ENCODE results near the gene CALML5.

Gene CALML5

DNA sequence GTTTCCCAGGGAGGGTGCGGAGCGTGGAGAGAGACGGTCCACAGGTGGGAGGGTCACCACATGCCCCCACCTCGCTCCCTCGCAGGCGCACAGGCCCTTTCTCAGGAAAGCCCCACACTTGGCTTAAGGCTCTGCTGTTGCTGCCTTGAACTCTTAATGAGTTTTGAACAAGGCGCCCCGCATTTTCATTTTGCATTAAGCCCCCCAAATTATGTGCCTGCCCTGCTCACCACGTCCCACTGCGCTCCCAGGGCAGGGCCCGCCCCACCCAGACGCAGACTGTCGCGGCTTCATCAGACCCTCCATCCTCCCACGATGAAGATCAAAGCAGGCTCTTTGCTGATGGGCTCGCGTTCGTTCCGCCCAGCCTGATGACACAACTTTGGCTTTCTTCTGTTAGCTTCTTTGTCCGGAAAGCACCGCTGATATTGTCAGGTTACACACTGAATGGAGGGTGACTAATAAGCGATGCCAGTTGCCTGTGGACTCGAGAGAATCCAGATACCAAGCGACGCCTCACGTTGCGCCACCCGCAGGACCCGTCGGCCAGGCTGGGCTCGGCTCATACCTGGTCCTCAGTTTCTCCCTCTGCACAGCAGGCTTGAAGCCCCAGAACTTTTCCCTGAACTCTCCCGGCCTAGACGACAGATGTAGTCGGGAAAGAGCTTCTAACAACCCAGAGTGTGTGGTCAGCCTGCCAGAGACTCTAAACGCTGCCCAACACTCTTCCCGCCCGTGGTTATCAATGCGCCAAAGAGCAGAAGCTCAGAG is 34.9 kb upstream of the CALML5 start:
- no peak for DNase-seq (ENCODE audit: extremely low read depth in 1 of 2, low read depth in 1 of 2)

DNA sequence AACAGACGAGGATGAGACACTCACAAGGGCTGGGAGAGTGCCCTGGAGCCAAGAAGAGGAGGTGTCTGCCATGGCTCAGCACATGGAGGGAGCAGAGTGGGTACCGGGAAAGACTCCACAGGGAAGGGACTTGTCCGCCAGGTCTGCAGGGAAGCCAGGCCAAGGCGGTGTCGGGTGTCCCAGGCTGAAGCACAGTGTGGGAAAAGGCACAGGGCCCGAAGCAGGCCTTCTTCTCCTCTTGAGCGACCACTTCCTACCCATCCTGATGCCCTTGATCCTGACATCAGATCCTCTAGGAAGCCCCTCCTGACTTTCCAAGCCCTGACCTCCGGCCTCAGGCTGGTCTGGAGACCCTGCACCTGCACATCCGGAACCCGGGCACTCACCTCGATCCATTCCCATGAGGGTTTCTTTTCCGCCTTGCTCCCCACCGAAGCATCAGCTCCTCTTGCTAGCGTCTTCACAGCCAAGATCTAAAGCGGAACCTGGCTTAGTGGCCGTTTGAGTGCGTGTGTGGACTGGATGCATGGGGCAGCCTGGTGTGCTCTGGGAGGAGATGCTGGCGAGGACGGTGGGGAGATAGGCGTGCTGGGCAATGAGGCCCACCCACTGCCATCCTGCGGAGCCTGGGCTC is 33.8 kb upstream of the CALML5 start:
- DNase-seq (ENCODE audit: extremely low read depth in 1 of 2, low read depth in 1 of 2), result no peak

DNA sequence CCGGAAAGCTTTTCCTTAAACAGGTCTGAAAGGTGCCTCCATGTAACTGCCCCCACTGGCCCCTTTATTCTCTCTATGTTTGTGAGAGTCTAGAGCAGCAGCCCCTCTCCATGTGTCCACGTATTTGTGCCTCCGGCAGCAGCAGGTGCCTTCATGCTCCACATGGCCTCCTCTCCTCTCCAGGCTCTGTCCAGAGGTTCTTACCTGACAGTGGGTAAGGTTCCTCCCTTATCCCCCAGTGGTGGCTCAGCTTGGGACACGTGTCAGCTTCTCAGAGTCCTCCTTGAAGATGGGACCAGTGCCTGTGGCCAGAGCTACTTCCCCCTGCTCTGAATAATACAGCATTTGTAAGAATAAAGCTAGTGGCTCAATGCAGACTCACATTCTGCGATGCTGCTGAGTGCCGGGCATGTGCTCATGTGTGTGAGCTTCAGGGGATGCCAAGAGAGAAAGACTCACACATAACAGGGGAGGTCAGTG is 33.3 kb upstream of the CALML5 start:
- no peak for DNase-seq (ENCODE audit: extremely low read depth in 1 of 2, low read depth in 1 of 2)

DNA sequence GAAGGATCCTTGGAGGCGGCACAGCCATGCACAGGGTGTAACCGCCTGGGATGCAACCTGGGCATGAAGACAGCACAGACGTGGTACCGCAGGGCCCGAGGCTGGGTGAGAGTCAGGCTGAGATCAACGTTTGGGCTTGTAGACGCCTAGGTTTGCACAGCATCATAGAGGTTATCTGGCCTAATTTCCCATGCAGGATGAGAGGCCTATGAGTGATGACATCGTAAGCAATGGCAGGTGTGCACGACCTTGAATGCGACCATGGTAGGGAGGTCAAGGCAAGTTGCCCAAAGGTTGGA is 32.9 kb upstream of the CALML5 start:
- DNase-seq (ENCODE audit: extremely low read depth in 1 of 2, low read depth in 1 of 2), result no peak

DNA sequence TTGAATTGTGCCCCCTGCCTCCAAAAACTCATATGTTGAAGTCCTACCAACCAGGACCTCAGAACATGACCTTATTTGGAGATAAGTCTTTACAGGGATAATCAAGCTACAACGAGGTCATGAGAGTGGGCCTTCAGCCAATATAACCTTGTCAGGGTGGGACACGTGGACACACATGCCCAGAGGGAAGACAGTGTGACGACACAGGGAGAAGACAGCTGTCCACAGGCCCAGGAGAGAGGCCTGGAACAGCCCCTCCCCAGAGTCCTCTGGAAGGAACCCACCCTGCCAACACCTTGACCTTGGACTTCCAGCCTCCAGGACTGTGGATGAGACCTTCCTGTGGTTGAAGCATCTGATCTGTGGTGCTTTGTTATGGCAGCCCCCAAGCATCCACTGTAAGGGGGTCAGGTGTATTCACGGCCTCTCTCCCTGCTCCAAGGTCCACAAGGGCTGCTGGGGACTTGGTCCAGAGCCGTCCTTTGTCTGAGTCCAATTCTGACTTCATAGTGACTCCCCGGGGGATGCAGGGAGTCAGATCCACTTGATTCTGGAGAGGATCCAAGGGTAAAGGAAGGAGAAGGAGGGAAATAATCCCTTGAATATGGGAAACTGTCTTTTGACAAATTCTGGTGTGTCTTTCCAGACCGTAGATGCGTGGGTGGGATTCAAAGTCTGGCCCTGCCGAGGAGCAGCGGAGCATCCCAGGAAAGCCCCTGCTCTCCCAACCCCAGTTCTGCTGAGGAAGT is 32.4 kb upstream of the CALML5 start:
- DNase-seq (ENCODE audit: extremely low read depth in 1 of 2, low read depth in 1 of 2), result no peak

DNA sequence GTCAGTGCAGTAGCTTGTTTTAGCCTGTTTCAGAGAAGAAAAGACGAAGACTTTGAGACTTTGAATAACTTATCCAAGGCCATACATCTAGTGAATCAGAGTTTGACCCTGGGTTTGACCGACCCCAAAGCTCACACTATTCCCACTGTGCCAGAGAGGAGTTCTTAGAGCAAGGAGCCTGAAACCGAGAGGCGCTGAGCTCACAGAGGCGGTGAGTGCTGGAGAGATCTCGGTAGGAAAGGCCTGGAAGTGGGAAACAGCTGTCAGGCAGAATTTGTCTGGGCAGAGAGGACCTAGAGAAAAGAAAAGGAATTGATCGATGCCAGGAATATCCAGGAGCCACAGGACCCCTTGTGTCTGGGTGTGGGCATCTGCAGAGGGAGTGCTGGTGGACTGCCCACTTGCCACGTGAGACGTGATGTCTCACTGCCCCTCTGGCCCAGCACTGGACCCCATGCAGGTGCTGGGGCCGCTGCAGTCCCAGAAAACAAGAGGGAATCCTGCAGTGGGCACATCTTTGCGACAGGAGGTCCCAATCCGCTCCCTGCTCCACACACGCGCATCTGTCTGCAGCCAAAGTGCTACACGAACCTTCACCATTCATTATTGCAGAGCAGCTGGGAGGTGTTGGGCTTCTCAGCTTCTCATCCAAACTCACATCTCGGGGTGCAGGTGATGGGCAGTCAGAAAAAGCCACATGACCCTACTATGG is 31.6 kb upstream of the CALML5 start:
- no peak for DNase-seq (ENCODE audit: extremely low read depth in 1 of 2, low read depth in 1 of 2)

DNA sequence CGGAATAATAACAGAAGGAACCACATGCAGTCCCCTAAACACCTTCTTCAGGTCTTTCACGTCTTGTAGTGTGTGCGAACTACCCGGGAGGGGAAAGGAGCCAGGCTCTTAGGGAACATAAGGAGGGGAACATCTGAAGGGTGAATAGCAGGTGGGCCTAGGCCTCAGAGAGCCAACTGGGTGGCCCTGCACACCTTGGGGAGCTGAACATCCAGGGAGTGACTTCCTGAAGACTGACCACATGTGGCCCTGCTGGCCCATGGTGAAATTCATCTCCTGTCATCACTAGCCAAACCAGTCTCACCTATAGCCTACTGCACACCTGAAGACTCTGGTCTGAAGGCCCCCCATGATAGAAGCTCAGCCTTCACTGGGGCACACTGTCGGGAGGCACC is 31.0 kb upstream of the CALML5 start:
- DNase-seq (ENCODE audit: extremely low read depth in 1 of 2, low read depth in 1 of 2), result no peak

DNA sequence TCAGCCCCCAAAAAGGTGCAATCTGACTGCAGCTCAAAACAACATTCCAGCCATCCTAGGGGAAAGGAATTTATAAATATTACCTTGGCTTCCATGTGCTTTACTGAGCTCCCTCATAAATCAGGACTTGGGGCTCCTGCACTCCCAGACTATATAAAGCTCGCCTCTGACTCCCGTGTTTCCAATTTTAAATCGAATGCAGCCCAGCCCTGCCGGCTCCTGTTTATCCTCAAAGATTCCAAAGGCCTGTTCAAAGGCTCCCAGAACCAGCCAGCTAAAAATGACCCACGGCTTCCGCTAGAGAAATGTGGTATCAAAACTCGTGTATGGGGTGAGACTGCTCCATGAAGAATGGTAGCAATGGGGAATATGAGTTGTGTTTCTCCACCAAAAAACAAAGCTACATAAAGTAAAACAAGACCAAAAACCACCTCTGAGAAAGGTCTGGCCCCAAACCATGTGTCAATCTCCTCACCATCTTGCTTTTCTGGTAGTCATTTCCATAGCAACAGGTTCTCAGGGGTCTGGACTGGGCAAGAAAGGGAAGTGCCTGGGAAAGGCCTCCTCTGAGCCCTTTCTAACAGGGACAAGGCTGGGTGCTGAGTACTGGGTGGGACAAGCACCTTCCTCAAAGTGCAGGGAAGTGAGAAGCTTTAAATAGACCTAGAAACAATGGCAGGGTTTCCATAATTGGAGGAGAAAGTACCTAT is 30.5 kb upstream of the CALML5 start:
- DNase-seq (ENCODE audit: extremely low read depth in 1 of 2, low read depth in 1 of 2), result no peak

DNA sequence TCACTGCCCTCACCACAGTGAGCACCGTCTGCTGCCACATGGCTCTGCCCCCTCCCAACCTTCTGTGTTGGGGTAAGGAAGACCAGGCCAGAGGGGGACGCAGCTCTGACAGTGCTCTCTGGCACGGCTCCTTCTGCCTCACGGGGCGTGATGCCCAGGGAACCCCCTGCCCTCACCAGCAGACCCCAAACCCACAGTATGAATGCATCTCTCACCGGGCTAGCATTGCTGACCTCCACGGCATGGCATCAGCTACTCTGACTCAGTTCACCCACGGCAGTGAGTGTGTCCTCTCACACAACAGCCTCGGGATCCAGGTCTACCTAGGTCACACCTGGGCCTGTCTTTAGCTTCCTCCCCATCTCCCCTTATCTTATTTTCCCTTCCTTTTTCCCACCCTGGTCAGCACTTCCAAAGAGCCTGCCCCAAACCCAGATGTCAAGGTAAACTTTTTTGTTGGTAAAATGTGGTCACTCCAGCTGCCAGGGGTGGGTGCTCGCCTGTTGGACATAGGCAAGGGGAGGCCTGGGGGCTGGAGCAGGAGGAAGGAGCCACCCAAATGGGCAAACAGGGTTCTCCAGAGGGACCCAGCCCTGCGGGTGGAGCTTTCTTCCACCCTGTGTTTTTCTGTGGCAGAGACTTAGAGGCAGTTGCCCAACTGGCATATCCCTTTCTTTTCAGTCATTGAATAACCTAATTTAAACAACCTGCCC is 29.8 kb upstream of the CALML5 start:
- DNase-seq (ENCODE audit: extremely low read depth in 1 of 2, low read depth in 1 of 2), result no peak

DNA sequence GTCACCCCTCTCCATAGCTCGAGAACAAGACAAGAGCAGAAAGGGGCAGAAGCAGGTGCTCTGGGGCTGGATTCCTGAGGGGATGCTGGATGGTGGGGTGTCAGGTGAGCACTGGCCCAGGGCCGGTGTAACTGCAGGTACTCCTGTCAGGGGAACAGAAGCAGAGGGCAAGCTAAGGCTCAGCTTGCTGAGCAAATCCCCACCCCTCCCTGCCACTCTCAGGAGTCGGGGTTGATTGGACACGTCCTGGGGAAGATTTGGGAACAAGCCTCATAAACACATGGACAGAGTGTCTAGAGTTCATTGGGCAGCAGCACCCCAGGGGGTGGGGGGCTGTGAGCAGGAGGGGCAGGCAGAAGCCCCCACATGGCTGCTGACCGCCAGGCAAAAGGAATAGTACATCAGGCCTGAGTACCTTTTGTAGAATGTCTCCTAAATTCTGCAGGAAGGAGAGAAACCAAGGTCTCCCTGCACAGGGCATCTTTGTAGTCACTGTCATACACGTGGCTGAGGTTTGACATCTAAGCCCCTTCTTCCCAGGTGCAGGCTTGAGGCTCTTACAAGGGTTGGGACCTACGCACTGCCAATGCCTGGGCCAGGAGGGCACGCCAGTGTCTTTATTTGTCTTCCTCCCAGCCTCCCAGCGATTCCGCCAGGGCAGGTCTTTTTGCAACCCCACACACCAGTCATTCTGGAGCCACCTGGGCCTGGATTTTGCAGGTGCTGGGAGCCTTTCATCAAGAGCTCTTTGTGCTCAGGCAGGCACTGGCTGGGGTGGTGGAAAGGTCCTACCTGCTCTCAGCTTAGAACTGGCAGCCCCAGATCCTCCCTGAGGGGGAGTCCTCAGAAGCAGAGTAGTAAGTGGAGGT is 28.2 kb upstream of the CALML5 start:
- DNase-seq (ENCODE audit: extremely low read depth in 1 of 2, low read depth in 1 of 2), result no peak

DNA sequence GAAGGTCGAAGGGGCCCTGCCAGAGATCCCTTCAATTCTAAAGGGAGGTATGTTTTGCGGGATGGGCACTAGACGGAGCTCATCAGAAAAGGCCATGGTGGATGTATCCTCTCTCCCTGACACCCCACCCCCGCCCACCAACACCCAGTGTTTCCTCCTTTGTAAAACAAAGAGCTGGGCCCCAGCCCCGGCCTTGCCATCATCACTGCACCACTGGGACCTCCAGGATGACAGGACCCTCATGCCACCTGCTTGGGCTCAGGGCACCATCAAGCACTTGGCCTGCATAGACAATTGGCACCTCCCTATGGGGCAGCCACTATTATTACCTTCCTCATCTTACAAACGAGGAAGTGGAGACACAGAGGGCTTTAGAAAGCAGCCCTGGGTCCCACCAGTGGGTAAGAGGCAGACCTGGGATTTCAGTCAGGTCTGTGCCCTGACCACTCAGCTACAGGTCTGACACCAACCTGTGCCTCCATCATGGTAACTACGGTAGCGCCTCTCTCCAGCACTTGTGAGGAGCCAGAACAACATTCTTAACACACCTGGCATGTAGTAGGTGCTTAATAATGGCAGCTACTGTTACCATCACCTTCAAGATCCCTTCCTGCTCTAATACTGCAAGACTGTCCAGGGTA is 27.4 kb upstream of the CALML5 start:
- DNase-seq (ENCODE audit: extremely low read depth in 1 of 2, low read depth in 1 of 2), result no peak

DNA sequence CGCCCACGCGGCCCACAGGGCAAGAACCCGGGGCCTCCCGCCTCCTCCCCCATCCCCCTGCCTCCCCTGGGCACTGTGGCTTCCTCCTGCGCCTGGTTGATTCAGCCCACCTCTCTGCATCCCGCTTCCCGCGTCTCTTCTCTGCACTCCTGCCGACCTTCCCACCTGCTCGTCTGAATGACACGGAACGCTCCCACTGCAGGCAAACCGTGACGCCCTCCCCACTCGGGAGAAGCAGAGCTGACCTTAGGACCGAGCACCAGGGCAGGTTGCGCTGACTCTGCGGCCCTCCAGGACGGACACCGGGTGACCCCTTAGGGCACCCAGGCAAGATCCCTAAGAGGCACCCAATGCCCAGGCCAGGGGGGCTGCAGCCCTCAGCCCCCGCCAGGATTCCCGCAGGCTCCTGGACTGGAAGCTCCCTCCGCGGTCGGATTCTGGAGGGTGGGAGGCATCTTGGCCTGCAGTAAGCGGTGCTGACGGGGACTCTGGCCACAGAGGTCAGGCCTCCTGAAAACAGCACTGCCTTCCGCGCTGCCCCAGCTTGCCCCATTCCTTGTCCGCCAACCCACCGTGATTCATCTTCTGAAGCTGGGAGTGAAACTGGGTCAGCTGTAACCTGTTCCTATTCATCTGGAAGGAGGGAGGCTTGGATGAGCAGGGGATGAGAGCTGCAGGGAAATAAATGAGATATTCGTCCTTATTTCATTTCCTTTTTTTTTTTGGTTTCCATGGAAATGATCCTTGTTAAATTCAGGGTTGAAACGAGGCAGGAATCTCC is 26.4 kb upstream of the CALML5 start:
- DNase-seq (ENCODE audit: extremely low read depth in 1 of 2, low read depth in 1 of 2), result no peak

DNA sequence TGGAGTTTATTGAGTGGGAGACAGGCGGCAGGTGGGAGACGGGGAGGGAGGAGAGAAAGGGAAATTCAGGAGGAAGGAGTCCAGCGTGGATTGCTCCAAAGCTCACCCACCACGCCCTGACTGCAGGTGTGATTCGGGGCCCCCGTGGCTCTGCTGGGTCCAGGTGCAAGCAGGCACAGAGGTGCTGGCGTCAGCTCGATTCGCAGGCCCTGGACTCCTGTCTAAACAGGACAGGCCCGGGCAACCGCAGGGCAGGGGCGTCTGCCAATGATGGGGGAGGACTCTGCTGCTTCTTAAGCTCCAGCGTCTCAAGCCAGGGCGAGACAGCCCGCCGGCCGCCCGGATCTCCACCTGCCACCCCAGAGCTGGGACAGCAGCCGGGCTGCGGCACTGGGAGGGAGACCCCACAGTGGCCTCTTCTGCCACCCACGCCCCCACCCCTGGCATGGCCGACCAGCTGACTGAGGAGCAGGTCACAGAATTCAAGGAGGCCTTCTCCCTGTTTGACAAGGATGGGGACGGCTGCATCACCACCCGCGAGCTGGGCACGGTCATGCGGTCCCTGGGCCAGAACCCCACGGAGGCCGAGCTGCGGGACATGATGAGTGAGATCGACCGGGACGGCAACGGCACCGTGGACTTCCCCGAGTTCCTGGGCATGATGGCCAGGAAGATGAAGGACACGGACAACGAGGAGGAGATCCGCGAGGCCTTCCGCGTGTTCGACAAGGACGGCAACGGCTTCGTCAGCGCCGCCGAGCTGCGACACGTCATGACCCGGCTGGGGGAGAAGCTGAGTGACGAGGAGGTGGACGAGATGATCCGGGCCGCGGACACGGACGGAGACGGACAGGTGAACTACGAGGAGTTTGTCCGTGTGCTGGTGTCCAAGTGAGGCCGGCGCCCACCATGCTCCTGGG is 25.5 kb upstream of the CALML5 start, which contains the start of gene CALML3:
TSS of gene CALML3 (plus strand) at position 321 of the 920 bp plus-strand sequence. CDS start at position 446, 125 bp downstream.
- no peak for DNase-seq (ENCODE audit: extremely low read depth in 1 of 2, low read depth in 1 of 2)

DNA sequence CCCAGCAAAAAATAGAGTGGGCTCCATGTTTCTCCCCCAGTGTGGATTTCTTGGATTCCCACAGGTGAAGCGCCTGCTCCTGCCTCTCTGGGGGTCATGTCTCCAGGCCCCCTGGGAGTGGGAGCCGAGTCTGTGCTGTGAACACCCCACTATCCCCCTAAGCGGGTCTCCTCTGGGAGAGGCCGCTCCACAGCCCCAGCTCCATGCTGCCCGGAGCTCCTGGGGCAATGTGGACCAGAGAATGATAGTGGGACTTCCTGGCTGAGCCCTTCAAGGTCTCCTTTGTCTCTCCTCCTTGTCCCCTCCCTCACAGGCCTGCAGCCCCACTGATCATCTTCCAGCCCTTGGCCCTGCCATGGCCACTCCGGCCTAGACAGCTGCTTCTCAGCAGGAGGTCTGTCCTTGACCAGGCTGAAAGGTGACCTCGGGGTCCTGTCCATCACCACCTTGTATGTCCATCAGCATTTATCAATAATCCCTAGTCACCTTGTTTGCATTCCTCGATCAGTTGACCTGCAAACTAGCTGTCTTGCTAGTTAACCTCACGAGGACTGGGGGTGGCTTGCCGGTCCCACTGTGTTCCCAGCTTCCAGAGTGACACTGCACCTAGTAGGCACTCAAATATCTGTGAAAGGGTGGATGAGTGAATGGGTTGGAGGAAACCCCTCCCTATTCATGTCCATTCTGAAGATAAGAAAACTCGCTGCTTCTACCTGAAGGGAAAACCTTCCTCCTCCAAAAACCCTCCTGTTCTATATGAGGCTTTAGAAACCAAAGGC is 24.6 kb upstream of the CALML5 start:
- no peak for DNase-seq (ENCODE audit: extremely low read depth in 1 of 2, low read depth in 1 of 2)

DNA sequence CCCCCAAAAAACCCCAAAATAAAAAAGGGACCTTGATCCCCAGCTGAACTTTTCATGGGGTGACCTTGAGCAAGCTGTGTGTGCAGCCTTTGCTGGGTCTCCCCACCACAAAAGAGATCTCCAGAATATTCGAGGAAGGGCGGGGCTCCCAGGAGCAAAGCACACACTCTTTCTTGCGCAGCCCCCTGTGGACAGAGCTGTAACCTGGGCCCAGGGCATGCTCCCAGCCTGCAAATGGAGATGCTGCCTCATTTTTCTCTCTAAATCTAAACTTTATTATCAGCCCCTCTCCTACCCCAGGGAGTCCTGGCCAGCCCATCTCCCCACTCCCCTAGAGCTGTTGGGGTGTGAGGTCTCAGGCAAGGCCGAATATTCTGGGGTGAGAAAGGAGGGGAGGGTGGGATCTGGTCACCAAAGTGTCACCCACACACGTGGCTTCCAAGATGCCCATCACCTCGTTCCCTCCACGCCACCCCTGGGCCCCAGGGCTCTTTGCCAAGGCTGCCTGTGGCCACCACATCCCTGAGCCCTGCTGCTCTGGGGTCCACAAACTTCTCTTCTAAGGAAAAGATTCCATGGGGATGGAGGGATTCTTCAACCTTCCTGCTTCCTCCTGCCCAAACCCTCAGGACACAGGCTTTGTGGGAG is 23.7 kb upstream of the CALML5 start:
- DNase-seq (ENCODE audit: extremely low read depth in 1 of 2, low read depth in 1 of 2), result no peak

DNA sequence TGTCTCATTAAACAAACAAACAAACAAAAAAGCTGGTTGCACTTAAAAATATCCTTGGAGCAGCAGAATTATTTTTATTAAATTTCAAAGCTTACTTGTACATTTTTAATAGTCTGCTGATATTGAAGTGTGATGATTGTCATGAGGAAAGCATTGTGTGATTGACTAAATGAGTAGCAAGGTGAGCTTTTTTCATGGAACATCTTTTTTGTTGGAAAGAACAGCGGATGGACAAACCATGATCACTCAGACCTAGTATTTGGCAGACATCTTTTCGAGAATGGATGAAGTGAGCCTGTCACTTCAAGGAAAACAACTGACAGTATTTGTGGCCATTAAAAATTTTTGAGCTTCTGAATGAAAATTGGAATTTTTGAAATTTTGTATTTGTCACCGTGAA is 19.7 kb upstream of the CALML5 start:
- no peak for DNase-seq (ENCODE audit: extremely low read depth in 1 of 2, low read depth in 1 of 2)
